GM19468 (cell line): ENCODE data around the gene ANKRD34C.
A peak's percentile ranks its signal among the peaks of the same experiment; 100 is the strongest.
"Not testable (repeated sequence)": the region's sequence is repeated elsewhere in the genome, so short reads cannot be mapped to it uniquely, and the experiment has no call there.

ENCODE experiments used
- ATAC-seq: cut with Tn5 transposase; IDR thresholded peaks from one replicate; pipeline ENCODE4 v1.9.1; 2021; ENCODE audit warnings: mild to moderate bottlenecking, moderate library complexity, moderate number of reproducible peaks; ENCODE audit not compliant: unreplicated experiment; ENCODE audit errors: extremely low read depth

Gene ANKRD34C

DNA sequence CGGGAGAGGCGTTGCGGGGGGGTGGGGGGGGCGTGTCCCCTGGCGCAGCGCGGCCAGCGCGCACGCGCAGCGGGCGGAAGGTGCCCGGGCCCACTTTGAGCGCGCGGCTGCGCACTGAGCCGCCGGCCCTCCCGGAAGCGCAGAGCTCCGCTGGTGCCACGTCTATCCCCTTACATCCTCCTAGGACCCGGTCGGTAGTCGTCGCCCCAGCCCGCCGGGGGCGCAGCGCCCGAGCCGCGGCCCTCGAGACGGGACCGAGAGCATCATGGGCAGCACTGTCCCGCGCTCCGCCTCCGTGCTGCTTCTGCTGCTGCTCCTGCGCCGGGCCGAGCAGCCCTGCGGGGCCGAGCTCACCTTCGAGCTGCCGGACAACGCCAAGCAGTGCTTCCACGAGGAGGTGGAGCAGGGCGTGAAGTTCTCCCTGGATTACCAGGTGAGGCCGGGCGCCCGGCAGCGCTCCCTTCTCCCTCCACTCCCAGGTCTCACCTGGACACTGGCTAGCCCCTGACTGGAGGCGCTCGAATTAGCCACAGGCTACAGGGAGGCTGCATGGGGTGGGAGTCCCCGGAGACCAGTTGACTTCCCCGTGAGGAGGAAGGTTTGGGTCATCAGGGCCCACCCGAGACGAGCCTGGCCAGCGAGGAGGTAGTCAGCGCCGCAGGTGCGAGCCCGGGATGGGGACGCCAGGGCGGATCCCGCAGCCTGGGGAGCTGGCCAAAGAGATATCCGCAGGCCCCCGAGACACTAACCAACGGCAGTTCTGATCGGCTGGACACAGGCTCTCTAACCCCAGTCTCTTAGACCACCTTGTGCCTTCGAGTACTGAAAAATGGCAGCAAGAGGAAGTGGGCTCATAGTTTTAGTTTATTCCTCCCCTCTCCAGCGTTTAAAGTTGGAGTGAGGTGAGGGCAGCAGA lies 28.7 kb downstream of the ANKRD34C start, which contains the start of gene TMED3:
TMED3 (plus strand) TSS at position 128 of the 916 bp plus-strand sequence; CDS start at position 266, 138 bp downstream.
- ATAC-seq: peak; percentile 87

DNA sequence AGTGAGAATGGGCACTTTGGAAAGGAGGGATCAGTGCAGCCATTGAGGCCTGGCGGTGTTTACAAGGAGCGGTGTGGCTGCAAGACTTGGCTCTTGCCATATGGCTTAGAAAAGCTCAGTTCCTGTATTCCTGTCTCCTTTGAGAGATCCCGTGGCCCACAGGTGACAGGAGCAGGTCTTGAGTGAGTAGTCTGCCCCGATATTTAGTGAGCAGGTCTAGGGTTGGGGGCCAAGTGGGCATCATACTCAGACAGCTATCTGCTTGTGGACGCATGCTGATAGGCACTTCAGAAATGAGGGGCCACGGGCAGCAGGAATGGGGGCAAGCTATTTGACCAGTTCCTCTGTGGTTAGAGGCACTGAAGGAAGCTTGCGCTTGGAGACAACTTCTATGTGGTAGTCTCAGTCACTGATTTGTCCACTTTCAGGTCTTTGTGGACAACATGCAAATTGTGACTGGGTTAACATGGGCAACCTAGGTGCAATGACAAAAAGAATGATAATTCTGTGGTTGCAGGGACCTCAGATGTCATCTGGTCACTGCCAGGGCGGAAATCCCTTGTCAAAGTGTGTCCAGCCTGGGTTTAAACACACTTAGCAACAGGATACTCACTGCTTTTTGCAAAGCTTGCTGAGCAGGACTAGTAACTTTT lies 29.5 kb downstream of the ANKRD34C start:
- no peak for ATAC-seq

DNA sequence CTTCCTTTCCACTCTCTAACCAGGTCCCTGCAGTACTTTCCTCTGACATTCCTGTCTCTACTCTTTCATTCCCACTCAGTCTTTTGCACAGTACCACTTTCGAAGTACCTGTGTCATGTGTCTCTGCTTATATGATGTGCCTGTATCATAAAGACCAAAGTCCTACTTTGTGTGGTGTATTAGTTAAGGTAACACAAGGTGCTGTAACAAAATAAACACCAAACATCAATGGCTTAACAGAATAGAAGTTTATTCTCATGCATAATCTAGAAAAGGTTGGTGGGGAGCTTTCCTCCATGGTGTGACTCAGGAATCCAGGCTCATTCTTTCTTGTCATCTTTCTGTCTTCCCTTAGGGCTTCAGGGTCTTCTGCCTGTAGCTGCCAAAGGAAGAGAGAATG lies 31.7 kb downstream of the ANKRD34C start:
- no peak for ATAC-seq

DNA sequence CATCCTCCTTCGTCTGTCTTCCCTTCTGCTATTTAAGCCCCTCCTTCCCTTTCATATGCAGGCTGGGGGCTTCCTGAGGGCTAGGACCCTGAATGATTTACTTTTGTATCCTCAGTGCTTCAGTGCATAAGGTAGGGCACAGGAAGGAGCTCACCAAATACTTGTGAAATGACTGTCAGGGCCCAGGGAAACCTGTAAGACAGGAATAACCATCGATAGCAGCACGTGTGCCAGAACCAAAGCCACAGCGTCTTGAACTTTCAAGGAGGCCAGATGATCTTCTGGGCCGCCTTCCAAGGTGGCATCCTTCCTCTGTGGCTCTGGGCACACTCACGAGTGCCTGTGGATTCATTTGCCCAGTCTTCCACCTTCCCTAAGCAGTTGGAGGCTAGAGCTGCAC lies 32.3 kb downstream of the ANKRD34C start:
- no peak for ATAC-seq

DNA sequence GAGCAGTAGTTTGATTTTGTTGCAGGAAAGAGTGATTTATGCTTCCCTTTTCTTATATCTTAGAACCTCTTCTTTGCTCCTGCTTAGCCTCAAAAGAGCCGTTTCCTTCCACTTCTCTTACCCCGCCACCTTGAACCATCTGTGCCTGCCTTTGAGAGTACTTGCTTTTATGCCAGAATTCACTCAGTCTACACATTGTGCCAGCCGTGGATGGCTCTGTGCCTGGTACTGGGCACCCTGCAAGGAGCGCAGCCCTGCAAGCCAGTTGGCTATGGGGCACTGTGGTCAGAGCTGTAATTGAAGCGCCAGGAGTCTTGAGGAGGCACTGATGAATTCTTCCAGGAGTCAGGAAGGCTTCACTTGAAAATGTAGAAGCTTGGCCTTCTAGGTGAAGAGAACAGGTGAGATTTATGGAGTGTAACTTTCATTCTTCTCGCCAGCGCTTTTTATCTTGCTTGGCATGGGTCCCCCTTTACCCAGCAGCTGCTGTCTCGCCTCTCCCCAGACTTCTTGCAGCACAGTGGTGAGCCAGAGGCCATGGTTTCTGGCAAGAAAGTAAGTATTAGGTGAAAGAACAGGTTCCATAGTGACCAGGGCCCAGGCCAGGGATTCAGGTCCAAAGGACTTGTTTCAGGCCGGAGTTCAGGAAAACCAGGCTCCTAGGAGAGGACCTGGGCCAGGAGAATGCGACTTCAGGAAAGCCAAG lies 33.3 kb downstream of the ANKRD34C start:
- no peak for ATAC-seq

DNA sequence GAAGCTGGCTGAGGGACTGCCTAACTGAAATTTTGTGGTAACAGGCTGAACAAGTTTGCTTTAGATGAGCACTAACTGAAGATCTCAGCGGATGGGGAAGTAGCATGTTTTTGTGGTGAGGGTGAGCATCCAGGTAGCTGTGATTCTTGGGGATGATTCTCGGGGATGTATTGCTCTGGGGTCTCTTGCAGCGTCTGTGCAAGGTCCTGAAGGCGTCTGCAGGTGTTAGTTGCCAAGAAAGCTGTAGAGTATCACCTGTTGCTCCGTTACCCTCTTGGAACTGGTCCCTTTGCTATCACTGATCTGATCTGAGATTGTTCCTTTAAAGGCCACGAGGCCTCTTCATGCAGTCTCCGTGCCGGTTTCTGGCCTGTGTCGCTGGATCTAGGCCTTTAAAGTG lies 34.3 kb downstream of the ANKRD34C start:
- ATAC-seq: no peak

DNA sequence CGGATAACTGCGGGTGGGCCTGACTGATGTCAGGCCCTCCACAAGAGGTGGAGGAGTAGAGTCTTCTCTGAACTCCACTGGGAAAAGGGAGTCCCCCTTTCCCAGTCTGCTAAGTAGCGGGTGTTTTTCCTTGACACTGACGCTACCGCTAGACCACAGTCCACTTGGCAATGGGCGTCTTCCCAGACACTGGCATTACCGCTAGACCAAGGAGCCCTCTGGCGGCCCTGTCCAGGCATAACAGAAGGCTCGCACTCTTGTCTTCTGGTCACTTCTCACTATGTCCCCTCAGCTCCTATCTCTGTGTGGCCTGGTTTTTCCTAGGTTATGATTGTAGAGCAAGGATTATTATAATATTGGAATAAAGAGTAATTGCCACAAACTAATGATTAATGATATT lies 37.5 kb downstream of the ANKRD34C start:
- ATAC-seq: not testable (repeated sequence)

DNA sequence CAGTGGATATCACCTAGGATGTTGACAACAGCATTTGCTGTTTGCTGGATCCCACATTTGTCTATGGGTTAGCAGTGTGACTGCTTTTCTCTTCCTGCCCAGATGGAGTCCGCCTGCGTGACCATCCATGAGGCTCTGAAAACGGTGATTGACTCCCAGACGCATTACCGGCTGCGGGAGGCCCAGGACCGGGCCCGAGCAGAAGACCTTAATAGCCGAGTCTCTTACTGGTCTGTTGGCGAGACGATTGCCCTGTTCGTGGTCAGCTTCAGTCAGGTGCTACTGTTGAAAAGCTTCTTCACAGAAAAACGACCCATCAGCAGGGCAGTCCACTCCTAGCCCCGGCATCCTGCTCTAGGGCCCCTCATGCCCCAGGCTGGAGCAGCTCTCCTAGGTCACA lies 39.4 kb downstream of the ANKRD34C start:
- ATAC-seq: no peak

DNA sequence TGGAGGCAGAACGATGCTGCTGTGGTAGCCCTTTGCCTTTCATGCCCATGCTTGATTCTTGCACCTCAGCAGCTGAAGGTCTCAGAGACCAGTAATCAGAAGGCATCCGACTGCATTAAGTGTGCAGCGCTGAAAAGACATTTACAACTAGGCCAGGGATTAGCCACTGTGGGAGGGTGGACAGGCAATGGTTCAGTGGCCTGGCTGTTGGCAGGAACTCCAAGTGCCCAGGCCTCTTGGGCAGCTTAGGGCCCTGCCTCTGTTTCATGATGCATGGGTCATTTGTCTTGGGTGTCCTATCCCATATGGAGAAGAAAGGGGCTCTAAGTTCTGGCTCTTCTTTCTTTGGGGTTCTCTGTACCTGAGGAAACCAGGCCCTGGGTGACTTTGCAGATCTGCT lies 39.8 kb downstream of the ANKRD34C start:
- no peak for ATAC-seq

DNA sequence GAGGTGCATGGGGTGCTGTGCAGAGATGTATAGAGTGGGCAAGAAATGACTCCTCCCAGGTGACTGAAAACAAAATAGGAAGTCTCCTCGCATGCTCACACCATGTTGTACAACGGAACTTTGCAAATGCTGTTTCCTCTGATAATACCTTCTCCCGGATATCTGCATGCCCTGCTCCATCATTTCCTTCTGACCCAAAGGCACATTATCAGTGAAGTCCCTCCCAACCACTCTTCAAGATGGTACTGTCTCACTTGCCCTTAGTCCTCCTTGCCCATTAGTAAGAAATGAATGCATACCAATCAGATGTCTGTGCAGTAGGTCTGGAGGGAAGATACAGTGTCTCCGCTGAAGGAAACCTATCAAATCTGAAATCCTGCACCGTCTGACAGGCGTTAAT lies 40.4 kb downstream of the ANKRD34C start:
- ATAC-seq: no peak

DNA sequence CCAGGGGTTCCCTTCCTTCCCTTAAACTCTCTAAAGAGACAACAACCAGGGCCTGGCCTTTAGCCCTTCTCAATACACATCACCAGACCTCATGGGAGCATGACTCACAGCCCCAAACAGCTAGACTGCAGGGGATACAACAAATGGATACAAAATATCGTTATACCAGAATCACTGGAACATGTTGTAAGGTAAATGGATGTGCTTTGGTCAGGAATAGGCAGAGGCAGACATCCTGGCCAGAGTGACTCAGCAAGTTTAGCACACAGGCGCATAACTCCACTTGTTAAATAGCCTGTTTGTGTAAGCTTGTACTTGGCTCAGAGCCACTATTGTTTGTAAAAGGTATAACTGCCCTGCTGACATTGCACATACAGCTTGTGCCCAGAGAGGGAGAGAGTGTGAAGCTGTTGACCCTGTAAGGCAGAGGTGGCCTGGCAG lies 46.7 kb downstream of the ANKRD34C start:
- ATAC-seq: no peak
